ENCODE measurements around the gene TMEM174.

DNA sequence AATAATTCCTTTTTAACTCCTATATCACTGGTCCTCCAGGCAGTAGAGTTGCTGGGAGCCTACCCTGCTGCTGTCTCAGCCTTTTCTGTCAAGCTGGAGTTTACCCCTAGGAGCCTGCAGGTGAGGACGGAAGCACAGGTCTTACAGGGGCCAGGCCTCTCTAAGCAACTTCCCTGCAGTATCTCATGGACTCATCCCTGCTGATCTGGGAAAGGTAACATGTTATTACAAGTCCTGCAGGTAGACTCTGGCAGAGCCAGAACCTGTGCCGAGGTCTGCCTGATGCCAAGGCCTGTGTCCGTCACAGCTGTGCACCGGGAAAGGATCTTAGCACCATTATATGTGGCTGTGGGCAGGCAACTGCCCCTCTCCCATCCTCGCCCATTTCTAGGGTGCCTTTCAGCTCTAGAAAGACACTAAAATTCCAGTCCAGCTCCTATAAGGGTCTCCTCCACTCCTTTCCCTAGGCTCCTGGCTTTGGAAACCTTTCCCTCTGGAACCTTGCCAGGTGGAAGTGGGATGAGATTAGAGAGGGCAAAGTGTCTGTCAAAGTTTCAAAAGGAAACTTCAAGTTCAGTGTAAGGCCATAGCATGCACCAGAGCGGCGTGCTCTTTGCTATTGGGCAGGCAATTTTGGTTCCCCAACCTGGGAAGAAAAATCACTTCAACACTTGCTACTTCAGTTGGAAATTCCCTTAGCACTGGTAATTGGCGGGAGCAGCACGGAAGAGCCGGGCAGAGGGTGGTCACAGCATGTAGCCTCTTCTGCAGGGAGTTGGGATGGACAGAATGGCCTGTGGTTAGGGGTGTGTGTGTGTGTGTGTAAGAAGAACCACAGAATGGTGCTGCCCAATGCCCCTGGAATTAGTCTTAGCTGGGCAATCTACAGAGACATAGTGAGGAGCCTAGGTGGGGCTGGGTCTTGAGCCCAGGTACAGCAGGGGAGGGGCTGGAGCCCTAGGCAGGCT lies 35.1 kb upstream of the TMEM174 start:
- TF ChIP-seq, protein P1, sequence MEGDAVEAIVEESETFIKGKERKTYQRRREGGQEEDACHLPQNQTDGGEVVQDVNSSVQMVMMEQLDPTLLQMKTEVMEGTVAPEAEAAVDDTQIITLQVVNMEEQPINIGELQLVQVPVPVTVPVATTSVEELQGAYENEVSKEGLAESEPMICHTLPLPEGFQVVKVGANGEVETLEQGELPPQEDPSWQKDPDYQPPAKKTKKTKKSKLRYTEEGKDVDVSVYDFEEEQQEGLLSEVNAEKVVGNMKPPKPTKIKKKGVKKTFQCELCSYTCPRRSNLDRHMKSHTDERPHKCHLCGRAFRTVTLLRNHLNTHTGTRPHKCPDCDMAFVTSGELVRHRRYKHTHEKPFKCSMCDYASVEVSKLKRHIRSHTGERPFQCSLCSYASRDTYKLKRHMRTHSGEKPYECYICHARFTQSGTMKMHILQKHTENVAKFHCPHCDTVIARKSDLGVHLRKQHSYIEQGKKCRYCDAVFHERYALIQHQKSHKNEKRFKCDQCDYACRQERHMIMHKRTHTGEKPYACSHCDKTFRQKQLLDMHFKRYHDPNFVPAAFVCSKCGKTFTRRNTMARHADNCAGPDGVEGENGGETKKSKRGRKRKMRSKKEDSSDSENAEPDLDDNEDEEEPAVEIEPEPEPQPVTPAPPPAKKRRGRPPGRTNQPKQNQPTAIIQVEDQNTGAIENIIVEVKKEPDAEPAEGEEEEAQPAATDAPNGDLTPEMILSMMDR (IDR thresholded peaks at IDR 0.05): no peak
- no peak for TF ChIP-seq EZH2 (IDR thresholded peaks at IDR 0.05)
- TF ChIP-seq EZH2phosphoT487 (IDR thresholded peaks at IDR 0.05): no peak
